PFSK-1 (cell line): ENCODE measurements around the gene PPP1R9A.

Experiments
- FOXP2 ChIP-seq: optimal IDR thresholded peaks from 2 replicates; pipeline ENCODE3; 2011; ENCODE audit warnings: borderline replicate concordance, control low read depth, inconsistent platforms; ENCODE audit not compliant: insufficient read depth; ENCODE audit errors: extremely low read length, extremely low read depth
- POLR2AphosphoS5 ChIP-seq: IDR thresholded peaks from 2 replicates; pipeline ENCODE4 v1.6.1; 2012; ENCODE audit warnings: low read depth, mild to moderate bottlenecking, control low read depth, low read length, moderate library complexity
- REST ChIP-seq, 2 experiments: IDR thresholded peaks; 2 replicates each; pipeline versions ENCODE4 v1.6.1 to v1.8.0; 2011 to 2012; ENCODE audit warnings: low read depth in 2 of 2, low read length in 2 of 2, control low read depth in 1 of 2, inconsistent platforms in 1 of 2, mild to moderate bottlenecking in 1 of 2, moderate library complexity in 1 of 2; ENCODE audit not compliant: insufficient read depth in 1 of 2
- SIN3A ChIP-seq: IDR thresholded peaks from 2 replicates; pipeline ENCODE4 v1.6.1; 2012; ENCODE audit warnings: mild to moderate bottlenecking, low read length, moderate library complexity, borderline replicate concordance; ENCODE audit not compliant: insufficient read depth
- TAF1 ChIP-seq: IDR thresholded peaks from 2 replicates; pipeline ENCODE4 v1.6.1; 2012; ENCODE audit warnings: low read length, control low read depth, borderline replicate concordance; ENCODE audit not compliant: insufficient read depth

PPP1R9A gene

GRCh38 chr7:95056901-95057300, 149.5 kb downstream of the PPP1R9A start:
- TF ChIP-seq REST (IDR thresholded peaks at IDR 0.05; ENCODE audit: insufficient read depth in 1 of 2, low read depth in 2 of 2, low read length in 2 of 2) = no peak
- TF ChIP-seq FOXP2 = no peak
- TF ChIP-seq POLR2AphosphoS5 = no peak
- no peak for TF ChIP-seq SIN3A
- TF ChIP-seq TAF1 = no peak

GRCh38 chr7:95059842-95060313, 152.5 kb downstream of the PPP1R9A start:
- TF ChIP-seq REST (IDR thresholded peaks at IDR 0.05; ENCODE audit: insufficient read depth in 1 of 2, low read depth in 2 of 2, low read length in 2 of 2) = no peak
- no peak for TF ChIP-seq POLR2AphosphoS5
- no peak for TF ChIP-seq SIN3A
- no peak for TF ChIP-seq FOXP2
- no peak for TF ChIP-seq TAF1

GRCh38 chr7:95062901-95063300, 155.5 kb downstream of the PPP1R9A start:
- TF ChIP-seq SIN3A = no peak
- no peak for TF ChIP-seq POLR2AphosphoS5
- TF ChIP-seq REST (IDR thresholded peaks at IDR 0.05; ENCODE audit: insufficient read depth in 1 of 2, low read depth in 2 of 2, low read length in 2 of 2) = no peak
- TF ChIP-seq FOXP2 = no peak
- no peak for TF ChIP-seq TAF1

GRCh38 chr7:95066737-95067530, 159.5 kb downstream of the PPP1R9A start:
- TF ChIP-seq POLR2AphosphoS5 (no peak), REST (IDR thresholded peaks at IDR 0.05; ENCODE audit: insufficient read depth in 1 of 2, low read depth in 2 of 2, low read length in 2 of 2) (no peak), SIN3A (no peak)
